Neural progenitor cell (in vitro differentiated cells): ENCODE measurements around the gene GNAQ. TPM values are rescaled to one million over a fixed set of nuclear protein-coding genes. Genes with fewer than 3 reads are reported as not detected.

Experiments used
- DNase-seq: peaks from one replicate; pipeline ENCODE4 v3.0.0-alpha.2; 2016; ENCODE audit warnings: low spot score
- H2AFZ ChIP-seq: fragments of 200-600 bp; sonication (generic); replicated peaks from 2 replicates; pipeline ENCODE4 v1.6.1; 2016; ENCODE audit warnings: antibody characterized with exemption
- H3F3A ChIP-seq: fragments of 200-600 bp; sonication (generic); 2 replicates; pipeline ENCODE4 v1.6.1; 2016; ENCODE audit warnings: antibody characterized with exemption, low read depth
- H3K27ac ChIP-seq: fragments of 200-600 bp; sonication (generic); 2 replicates; pipeline ENCODE4 v1.5.1; 2016; ENCODE audit warnings: mild to moderate bottlenecking
- H3K27me3 ChIP-seq: fragments of 200-600 bp; sonication (generic); 2 replicates; pipeline ENCODE4 v1.6.1; 2016; ENCODE audit warnings: mild to moderate bottlenecking, moderate library complexity
- H3K36me3 ChIP-seq: fragments of 200-600 bp; sonication (generic); 2 replicates; pipeline ENCODE4 v1.5.1; 2016
- H3K4me1 ChIP-seq: fragments of 200-600 bp; sonication (generic); 2 replicates; pipeline ENCODE4 v1.6.1; 2016; ENCODE audit warnings: mixed run types
- H3K4me2 ChIP-seq: fragments of 200-600 bp; sonication (generic); 2 replicates; pipeline ENCODE4 v1.6.1; 2016
- H3K4me3 ChIP-seq: fragments of 200-600 bp; sonication (generic); 2 replicates; pipeline ENCODE4 v1.5.1; 2016
- H3K79me2 ChIP-seq: fragments of 200-600 bp; sonication (generic); 2 replicates; pipeline ENCODE4 v1.6.1; 2016; ENCODE audit warnings: low read depth
- H3K9ac ChIP-seq: fragments of 200-600 bp; sonication (generic); 2 replicates; pipeline ENCODE4 v1.6.1; 2016
- H3K9me3 ChIP-seq: fragments of 200-600 bp; sonication (generic); 2 replicates; pipeline ENCODE4 v1.5.1; 2016; ENCODE audit warnings: low read depth
- H4K20me1 ChIP-seq: fragments of 200-600 bp; sonication (generic); 2 replicates; pipeline ENCODE4 v1.6.1; 2016; ENCODE audit warnings: low read depth
- H3K27ac Mint-ChIP-seq: 3 replicates; pipeline ENCODE4 v1.8.0; 2021; ENCODE audit warnings: mixed read lengths
- H3K27me3 Mint-ChIP-seq: 2 replicates; pipeline ENCODE4 v1.8.0; 2022; ENCODE audit warnings: low read depth, mild to moderate bottlenecking, inconsistent platforms, moderate library complexity, mixed read lengths; ENCODE audit not compliant: insufficient read depth
- H3K36me3 Mint-ChIP-seq: 3 replicates; pipeline ENCODE4 v1.8.0; 2021; ENCODE audit warnings: mixed read lengths
- H3K4me1 Mint-ChIP-seq: 3 replicates; pipeline ENCODE4 v1.8.0; 2021; ENCODE audit warnings: mixed read lengths
- H3K4me3 Mint-ChIP-seq: 3 replicates; pipeline ENCODE4 v1.8.0; 2021; ENCODE audit warnings: mild to moderate bottlenecking, moderate library complexity, mixed read lengths
- H3K9me3 Mint-ChIP-seq: 3 replicates; pipeline ENCODE4 v1.8.0; 2020; ENCODE audit warnings: mixed read lengths
- CTCF ChIP-seq: fragments of 200-600 bp; sonication (generic); IDR thresholded peaks from 2 replicates; pipeline ENCODE4 v1.5.1; 2017; ENCODE audit warnings: antibody characterized with exemption, mild to moderate bottlenecking
- EZH2 ChIP-seq: fragments of 200-600 bp; sonication (generic); IDR thresholded peaks from 2 replicates; pipeline ENCODE4 v1.6.1; 2017; ENCODE audit warnings: antibody characterized with exemption, mild to moderate bottlenecking, moderate library complexity
- EZH2phosphoT487 ChIP-seq: fragments of 200-600 bp; sonication (generic); IDR thresholded peaks from 2 replicates; pipeline ENCODE4 v1.6.1; 2017; ENCODE audit warnings: antibody characterized with exemption
- total RNA-seq: library from RNA; depleted of rRNA; stranded (reverse); fragments of >200 nt; gene quantifications from 2 replicates; pipeline ENCODE4 v1.2.3, GENCODE V29; 2015; ENCODE audit warnings: low replicate concordance

Gene GNAQ
- total RNA-seq, 1 donor from 2014 or later: 87.9 TPM

GRCh38 chr9:77857513-77858259 is 173.9 kb downstream of the GNAQ start:
- no peak overlapping the region for H3K4me3 Mint-ChIP-seq
- Histone ChIP-seq H3K4me2 (no peak overlapping the region), H3K4me3 (no peak overlapping the region), H3K36me3 (no peaks in the 10 kb centered on the region), H2AFZ (no peak overlapping the region), H3K9ac (no peak overlapping the region), H3F3A (no peaks in the 10 kb centered on the region), H3K27ac (no peak overlapping the region), H3K4me1 (no peaks in the 10 kb centered on the region), H4K20me1 (no peaks in the 10 kb centered on the region), H3K27me3 (no peaks in the 10 kb centered on the region), H3K79me2 (peaks cover 25% of the 10 kb centered on the region), H3K9me3 (no peaks in the 10 kb centered on the region)
- H3K9me3 Mint-ChIP-seq: peaks cover 15% of the 10 kb centered on the region
- no peak for DNase-seq
- H3K27ac Mint-ChIP-seq: no peak overlapping the region
- H3K4me1 Mint-ChIP-seq: no peaks in the 10 kb centered on the region
- H3K36me3 Mint-ChIP-seq: peaks cover 28% of the 10 kb centered on the region
- peaks cover 9% of the 10 kb centered on the region for H3K27me3 Mint-ChIP-seq
- TF ChIP-seq EZH2 (no peak), CTCF (no peak), EZH2phosphoT487 (no peak)

GRCh38 chr9:77856615-77857014 is 175.0 kb downstream of the GNAQ start:
- Mint-ChIP-seq H3K27me3 (peaks cover 9% of the 10 kb centered on the region), H3K27ac (no peak overlapping the region), H3K4me1 (no peaks in the 10 kb centered on the region), H3K4me3 (no peak overlapping the region), H3K9me3 (peaks cover 10% of the 10 kb centered on the region), H3K36me3 (peaks cover 23% of the 10 kb centered on the region)
- H3K9me3 ChIP-seq: no peaks in the 10 kb centered on the region
- H3K9ac ChIP-seq: no peak overlapping the region
- no peaks in the 10 kb centered on the region for H3F3A ChIP-seq
- no peaks in the 10 kb centered on the region for H4K20me1 ChIP-seq
- no peak overlapping the region for H3K27ac ChIP-seq
- H3K36me3 ChIP-seq: no peaks in the 10 kb centered on the region
- no peak for DNase-seq
- H3K79me2 ChIP-seq: peaks cover 25% of the 10 kb centered on the region
- no peak overlapping the region for H2AFZ ChIP-seq
- TF ChIP-seq EZH2phosphoT487 (no peak), CTCF (no peak), EZH2 (no peak)
- no peaks in the 10 kb centered on the region for H3K27me3 ChIP-seq
- H3K4me1 ChIP-seq: no peaks in the 10 kb centered on the region
- no peak overlapping the region for H3K4me3 ChIP-seq
- H3K4me2 ChIP-seq: no peak overlapping the region

GRCh38 chr9:77854916-77855311 is 176.7 kb downstream of the GNAQ start:
- Mint-ChIP-seq H3K4me1 (no peaks in the 10 kb centered on the region), H3K27ac (no peak overlapping the region), H3K4me3 (no peak overlapping the region), H3K27me3 (no peaks in the 10 kb centered on the region), H3K36me3 (peaks cover 11% of the 10 kb centered on the region), H3K9me3 (no peaks in the 10 kb centered on the region)
- no peak overlapping the region for H3K4me2 ChIP-seq
- H2AFZ ChIP-seq: no peak overlapping the region
- H3K79me2 ChIP-seq: peaks cover 20% of the 10 kb centered on the region
- H3K4me3 ChIP-seq: no peak overlapping the region
- no peaks in the 10 kb centered on the region for H3K27me3 ChIP-seq
- H3F3A ChIP-seq: no peaks in the 10 kb centered on the region
- H3K4me1 ChIP-seq: no peaks in the 10 kb centered on the region
- no peaks in the 10 kb centered on the region for H3K36me3 ChIP-seq
- no peak overlapping the region for H3K27ac ChIP-seq
- H3K9ac ChIP-seq: no peak overlapping the region
- no peak for DNase-seq
- H3K9me3 ChIP-seq: no peaks in the 10 kb centered on the region
- no peaks in the 10 kb centered on the region for H4K20me1 ChIP-seq
- TF ChIP-seq EZH2 (no peak), CTCF (no peak), EZH2phosphoT487 (no peak)
